ENCODE data around the gene MAN1A2.
A peak's percentile ranks its signal among the peaks of the same experiment; 100 is the strongest.
"Not testable (repeated sequence)": the region's sequence is repeated elsewhere in the genome, so short reads cannot be mapped to it uniquely, and the experiment has no call there.

MAN1A2 gene

GRCh38 chr1:117501281-117501680, 134.0 kb downstream of the MAN1A2 start:
- no peak for DNase-seq

GRCh38 chr1:117511273-117511672, 144.0 kb downstream of the MAN1A2 start:
- DNase-seq: no peak

GRCh38 chr1:117512728-117513321, 145.6 kb downstream of the MAN1A2 start:
- no peak for DNase-seq

- DNase-seq: no peak
Observed at GRCh38 chr1:117523111-117523510, 155.9 kb downstream of the MAN1A2 start.

GRCh38 chr1:117527074-117527473, 159.8 kb downstream of the MAN1A2 start:
- DNase-seq: no peak

- no peak for DNase-seq
Observed at GRCh38 chr1:117527566-117528102, 160.4 kb downstream of the MAN1A2 start.

GRCh38 chr1:117529683-117530082, 162.4 kb downstream of the MAN1A2 start:
- no peak for DNase-seq

GRCh38 chr1:117531222-117531621, 164.0 kb downstream of the MAN1A2 start:
- no peak for DNase-seq

- peak; percentile 10 to 35 for DNase-seq
Observed at GRCh38 chr1:117534995-117535467, 167.8 kb downstream of the MAN1A2 start.

GRCh38 chr1:117535821-117536220, 168.6 kb downstream of the MAN1A2 start:
- DNase-seq: no peak

- DNase-seq: peak; percentile 20 to 25
Observed at GRCh38 chr1:117537291-117537920, 170.2 kb downstream of the MAN1A2 start.

GRCh38 chr1:117540532-117540931, 173.3 kb downstream of the MAN1A2 start:
- no peak for DNase-seq

GRCh38 chr1:117541003-117541402, 173.8 kb downstream of the MAN1A2 start:
- DNase-seq: no peak

- no peak for DNase-seq
Observed at GRCh38 chr1:117541585-117541984, 174.3 kb downstream of the MAN1A2 start.

GRCh38 chr1:117544509-117545109, 177.4 kb downstream of the MAN1A2 start:
- DNase-seq: no peak

- DNase-seq: no peak
Observed at GRCh38 chr1:117546467-117546866, 179.2 kb downstream of the MAN1A2 start.

- DNase-seq: no peak
Observed at GRCh38 chr1:117553471-117553870, 186.2 kb downstream of the MAN1A2 start.

- DNase-seq: no peak
Observed at GRCh38 chr1:117555806-117556205, 188.6 kb downstream of the MAN1A2 start.

- DNase-seq: no peak
Observed at GRCh38 chr1:117556341-117556740, 189.1 kb downstream of the MAN1A2 start.

- DNase-seq: no peak
Observed at GRCh38 chr1:117556976-117557375, 189.7 kb downstream of the MAN1A2 start.

- not testable (repeated sequence) for DNase-seq
Observed at GRCh38 chr1:117558451-117558850, 191.2 kb downstream of the MAN1A2 start.

GRCh38 chr1:117559139-117559538, 191.9 kb downstream of the MAN1A2 start:
- no peak for DNase-seq

- no peak for DNase-seq
Observed at GRCh38 chr1:117559985-117560384, 192.7 kb downstream of the MAN1A2 start.

GRCh38 chr1:117561071-117561470, 193.8 kb downstream of the MAN1A2 start:
- DNase-seq: no peak

Measured in SHP77 (cell line).